HCT116 (cell line): ENCODE measurements around the gene HTR3B.

Experiments used
- ATF3 ChIP-seq: IDR thresholded peaks from 2 replicates; pipeline ENCODE4 v1.6.1; 2012
- CEBPB ChIP-seq: IDR thresholded peaks from 2 replicates; pipeline ENCODE4 v1.6.1; 2012; ENCODE audit warnings: low read depth
- EZH2phosphoT487 ChIP-seq: fragments of 200-600 bp; IDR thresholded peaks from 2 replicates; pipeline ENCODE4 v1.6.1; 2018; ENCODE audit warnings: antibody characterized with exemption, borderline replicate concordance
- MAX ChIP-seq: IDR thresholded peaks from 2 replicates; pipeline ENCODE4 v1.6.1; 2012
- POLR2A ChIP-seq: IDR thresholded peaks from 2 replicates; pipeline ENCODE4 v1.7.0; 2011; ENCODE audit warnings: borderline replicate concordance; ENCODE audit not compliant: insufficient read depth, insufficient read length; ENCODE audit errors: extremely low read depth
- POLR2AphosphoS5 ChIP-seq: IDR thresholded peaks from 2 replicates; pipeline ENCODE4 v1.6.1; 2011; ENCODE audit warnings: mild to moderate bottlenecking, low read depth, low read length, moderate library complexity
- RAD21 ChIP-seq: IDR thresholded peaks from 2 replicates; pipeline ENCODE4 v1.6.1; 2012; ENCODE audit warnings: low read depth, mild to moderate bottlenecking
- REST ChIP-seq: IDR thresholded peaks from 2 replicates; pipeline ENCODE4 v1.6.1; 2012; ENCODE audit warnings: low read depth
- SP1 ChIP-seq: IDR thresholded peaks from 2 replicates; pipeline ENCODE4 v1.6.1; 2012; ENCODE audit warnings: low read depth
- TCF7L2 ChIP-seq: IDR thresholded peaks from 2 replicates; pipeline ENCODE4 v1.7.0; 2011; ENCODE audit warnings: borderline replicate concordance, inconsistent platforms; ENCODE audit not compliant: insufficient read depth, insufficient read length; ENCODE audit errors: extremely low read depth
- YY1 ChIP-seq: IDR thresholded peaks from 2 replicates; pipeline ENCODE4 v1.6.1; 2011; ENCODE audit warnings: low read length, low read depth, moderate library complexity, mild to moderate bottlenecking; ENCODE audit not compliant: insufficient replicate concordance; ENCODE audit errors: extremely low read depth
- ZFX ChIP-seq: fragments of 450-650 bp; IDR thresholded peaks from 2 replicates; pipeline ENCODE4 v1.6.1; 2017
- ZNF274 ChIP-seq: fragments of 200-500 bp; sonication (Bioruptor generic); IDR thresholded peaks from 2 replicates; pipeline ENCODE4 v1.6.1; 2014; ENCODE audit warnings: mild to moderate bottlenecking, low read depth, low read length, inconsistent platforms
- TF ChIP-seq, protein P1 (sequence below), 3 experiments: fragments of 200-600 bp in 1 of 3; sonication (generic) in 1 of 3; IDR thresholded peaks in 2 of 3; conservative IDR thresholded peaks in 1 of 3; 2 replicates each; pipeline ENCODE4 v1.5.1; 2012 to 2017; ENCODE audit warnings: low read depth in 2 of 3, low read length in 2 of 3, antibody characterized with exemption in 1 of 3, borderline replicate concordance in 1 of 3, control low read depth in 1 of 3, mild to moderate bottlenecking in 1 of 3, mixed read lengths in 1 of 3, mixed run types in 1 of 3, moderate library complexity in 1 of 3; ENCODE audit not compliant: insufficient read depth in 1 of 3

DNA sequence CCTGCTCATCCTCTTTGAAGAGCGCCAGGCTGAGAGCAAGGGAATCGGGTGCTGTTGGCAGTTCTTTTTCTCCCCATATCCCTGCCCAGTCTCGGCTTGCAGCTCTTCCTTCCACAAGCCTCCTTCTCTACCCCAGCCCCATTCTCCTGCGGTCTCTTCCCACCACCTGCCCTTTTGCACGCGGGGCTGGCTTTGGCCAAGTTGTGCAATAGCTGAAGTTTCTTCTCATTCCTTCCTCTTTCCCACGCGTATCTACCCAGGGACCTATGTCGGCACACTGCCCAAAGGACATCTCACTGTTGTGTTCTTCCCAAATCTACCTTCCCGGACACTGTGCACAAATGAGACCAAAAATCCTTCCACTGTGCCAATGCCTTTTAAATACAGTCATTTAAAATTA, 48.0 kb downstream of the HTR3B start:
- TF ChIP-seq POLR2A = no peak
- no peak for TF ChIP-seq ZFX
- TF ChIP-seq, protein P1, sequence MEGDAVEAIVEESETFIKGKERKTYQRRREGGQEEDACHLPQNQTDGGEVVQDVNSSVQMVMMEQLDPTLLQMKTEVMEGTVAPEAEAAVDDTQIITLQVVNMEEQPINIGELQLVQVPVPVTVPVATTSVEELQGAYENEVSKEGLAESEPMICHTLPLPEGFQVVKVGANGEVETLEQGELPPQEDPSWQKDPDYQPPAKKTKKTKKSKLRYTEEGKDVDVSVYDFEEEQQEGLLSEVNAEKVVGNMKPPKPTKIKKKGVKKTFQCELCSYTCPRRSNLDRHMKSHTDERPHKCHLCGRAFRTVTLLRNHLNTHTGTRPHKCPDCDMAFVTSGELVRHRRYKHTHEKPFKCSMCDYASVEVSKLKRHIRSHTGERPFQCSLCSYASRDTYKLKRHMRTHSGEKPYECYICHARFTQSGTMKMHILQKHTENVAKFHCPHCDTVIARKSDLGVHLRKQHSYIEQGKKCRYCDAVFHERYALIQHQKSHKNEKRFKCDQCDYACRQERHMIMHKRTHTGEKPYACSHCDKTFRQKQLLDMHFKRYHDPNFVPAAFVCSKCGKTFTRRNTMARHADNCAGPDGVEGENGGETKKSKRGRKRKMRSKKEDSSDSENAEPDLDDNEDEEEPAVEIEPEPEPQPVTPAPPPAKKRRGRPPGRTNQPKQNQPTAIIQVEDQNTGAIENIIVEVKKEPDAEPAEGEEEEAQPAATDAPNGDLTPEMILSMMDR (IDR thresholded peaks at IDR 0.05 in 2 of 3, conservative IDR thresholded peaks at IDR 0.05 in 1 of 3; ENCODE audit: borderline replicate concordance in 1 of 3, insufficient read depth in 1 of 3, low read depth in 2 of 3, low read length in 2 of 3) = no peak
- no peak for TF ChIP-seq ZNF274
- no peak for TF ChIP-seq POLR2AphosphoS5
- no peak for TF ChIP-seq REST
- TF ChIP-seq ATF3 = no peak
- TF ChIP-seq EZH2phosphoT487 = no peak
- no peak for TF ChIP-seq SP1
- no peak for TF ChIP-seq CEBPB
- no peak for TF ChIP-seq YY1
- TF ChIP-seq RAD21 = no peak
- no peak for TF ChIP-seq MAX
- no peak for TF ChIP-seq TCF7L2
